ENCODE measurements around the gene CWC22.
"Not testable (repeated sequence)": the region's sequence is repeated elsewhere in the genome, so short reads cannot be mapped to it uniquely, and the experiment has no call there.

CWC22 gene

GRCh38 chr2:180006781-180007579, at the start of gene CWC22:
Gene CWC22 (minus strand): TSS chr2:180007297. CDS start chr2:179993341, 13,956 bp downstream.
- peak; percentile 92 for DNase-seq

- no peak for DNase-seq
These were observed 49.4 kb upstream of the CWC22 start for GRCh38 chr2:180056367-180057118.

GRCh38 chr2:180054576-180054975, 47.5 kb upstream of the CWC22 start:
- not testable (repeated sequence) for DNase-seq

GRCh38 chr2:180050246-180050645, 43.1 kb upstream of the CWC22 start:
- DNase-seq: no peak

- no peak for DNase-seq
These were observed 41.2 kb upstream of the CWC22 start for GRCh38 chr2:180048251-180048650.

GRCh38 chr2:180046776-180047175, 39.7 kb upstream of the CWC22 start:
- DNase-seq: no peak

GRCh38 chr2:180046202-180046601, 39.1 kb upstream of the CWC22 start:
- no peak for DNase-seq

GRCh38 chr2:180040146-180040925, 33.2 kb upstream of the CWC22 start:
- no peak for DNase-seq

- DNase-seq: no peak
These were observed 31.9 kb upstream of the CWC22 start for GRCh38 chr2:180038997-180039396.

- peak; percentile 84 for DNase-seq
These were observed 27.1 kb upstream of the CWC22 start for GRCh38 chr2:180033993-180034894.

GRCh38 chr2:180029575-180029974, 22.5 kb upstream of the CWC22 start:
- DNase-seq: no peak

- DNase-seq: no peak
These were observed 14.8 kb upstream of the CWC22 start for GRCh38 chr2:180021850-180022249.

GRCh38 chr2:180017784-180018183, 10.7 kb upstream of the CWC22 start:
- no peak for DNase-seq

- DNase-seq: no peak
These were observed 9.8 kb upstream of the CWC22 start for GRCh38 chr2:180016937-180017336.

GRCh38 chr2:180015951-180016709, 9.0 kb upstream of the CWC22 start:
- DNase-seq: no peak

- no peak for DNase-seq
These were observed 5.4 kb upstream of the CWC22 start for GRCh38 chr2:180012523-180012922.

GRCh38 chr2:180010701-180011100, 3.6 kb upstream of the CWC22 start:
- no peak for DNase-seq

- no peak for DNase-seq
These were observed 866 bp downstream of the CWC22 start for GRCh38 chr2:180006231-180006630.

GRCh38 chr2:180005465-180005864, 1.6 kb downstream of the CWC22 start:
- DNase-seq: not testable (repeated sequence)

- DNase-seq: no peak
These were observed 2.4 kb downstream of the CWC22 start for GRCh38 chr2:180004731-180005130.

GRCh38 chr2:180003559-180003958, 3.5 kb downstream of the CWC22 start:
- DNase-seq: no peak

- no peak for DNase-seq
These were observed 4.0 kb downstream of the CWC22 start for GRCh38 chr2:180003073-180003472.
